A673 (cell line): ENCODE results near the gene EIF2A.

Experiments
- EZH2 ChIP-seq: fragments of 200-600 bp; sonication (generic); IDR thresholded peaks from 2 replicates; pipeline ENCODE4 v1.6.1; 2017; ENCODE audit warnings: borderline replicate concordance, low read depth, mild to moderate bottlenecking, mixed read lengths, antibody characterized with exemption, low read length; ENCODE audit not compliant: poor library complexity, severe bottlenecking
- TF ChIP-seq, protein P1 (sequence below): fragments of 300-800, 200-600 bp; sonication (generic); conservative IDR thresholded peaks from 2 replicates; pipeline ENCODE4 v1.5.1; 2017; ENCODE audit warnings: low read depth, mild to moderate bottlenecking, antibody characterized with exemption, low read length, moderate library complexity, mixed read lengths

DNA sequence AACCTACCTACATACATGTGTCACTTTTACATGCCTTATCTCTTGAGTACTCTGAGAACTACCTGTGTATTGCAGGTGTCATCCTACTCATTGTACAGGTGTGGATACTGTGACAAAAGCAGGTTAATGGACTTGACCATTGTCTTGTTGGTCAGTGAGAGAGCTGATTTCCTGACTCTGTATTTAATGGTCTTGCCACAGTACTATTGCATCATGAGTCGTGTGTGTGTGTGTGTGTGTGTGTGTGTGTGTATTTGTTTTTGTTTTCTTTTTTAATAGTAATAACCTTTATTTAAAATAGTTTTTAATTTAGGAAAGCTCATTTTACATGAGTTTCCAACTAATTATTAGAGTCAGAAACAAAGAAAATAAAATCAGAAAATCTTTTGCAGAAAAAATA, 64.2 kb downstream of the EIF2A start:
- TF ChIP-seq, protein P1, sequence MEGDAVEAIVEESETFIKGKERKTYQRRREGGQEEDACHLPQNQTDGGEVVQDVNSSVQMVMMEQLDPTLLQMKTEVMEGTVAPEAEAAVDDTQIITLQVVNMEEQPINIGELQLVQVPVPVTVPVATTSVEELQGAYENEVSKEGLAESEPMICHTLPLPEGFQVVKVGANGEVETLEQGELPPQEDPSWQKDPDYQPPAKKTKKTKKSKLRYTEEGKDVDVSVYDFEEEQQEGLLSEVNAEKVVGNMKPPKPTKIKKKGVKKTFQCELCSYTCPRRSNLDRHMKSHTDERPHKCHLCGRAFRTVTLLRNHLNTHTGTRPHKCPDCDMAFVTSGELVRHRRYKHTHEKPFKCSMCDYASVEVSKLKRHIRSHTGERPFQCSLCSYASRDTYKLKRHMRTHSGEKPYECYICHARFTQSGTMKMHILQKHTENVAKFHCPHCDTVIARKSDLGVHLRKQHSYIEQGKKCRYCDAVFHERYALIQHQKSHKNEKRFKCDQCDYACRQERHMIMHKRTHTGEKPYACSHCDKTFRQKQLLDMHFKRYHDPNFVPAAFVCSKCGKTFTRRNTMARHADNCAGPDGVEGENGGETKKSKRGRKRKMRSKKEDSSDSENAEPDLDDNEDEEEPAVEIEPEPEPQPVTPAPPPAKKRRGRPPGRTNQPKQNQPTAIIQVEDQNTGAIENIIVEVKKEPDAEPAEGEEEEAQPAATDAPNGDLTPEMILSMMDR = no peak
- TF ChIP-seq EZH2 = no peak
